OCI-LY7 (cell line): ENCODE measurements around the gene TTC31.

ENCODE experiments used
- EZH2phosphoT487 ChIP-seq: fragments of 200-600 bp; sonication (generic); IDR thresholded peaks from 2 replicates; pipeline ENCODE4 v1.6.1; 2018; ENCODE audit warnings: low read depth, borderline replicate concordance, mild to moderate bottlenecking, mixed run types, antibody characterized with exemption, low read length, moderate library complexity, mixed read lengths
- TF ChIP-seq, protein P1 (sequence below): fragments of 200-600 bp; sonication (generic); conservative IDR thresholded peaks from 2 replicates; pipeline ENCODE4 v1.5.1; 2014; ENCODE audit warnings: mild to moderate bottlenecking, antibody characterized with exemption, low read length, moderate library complexity, mixed read lengths

DNA sequence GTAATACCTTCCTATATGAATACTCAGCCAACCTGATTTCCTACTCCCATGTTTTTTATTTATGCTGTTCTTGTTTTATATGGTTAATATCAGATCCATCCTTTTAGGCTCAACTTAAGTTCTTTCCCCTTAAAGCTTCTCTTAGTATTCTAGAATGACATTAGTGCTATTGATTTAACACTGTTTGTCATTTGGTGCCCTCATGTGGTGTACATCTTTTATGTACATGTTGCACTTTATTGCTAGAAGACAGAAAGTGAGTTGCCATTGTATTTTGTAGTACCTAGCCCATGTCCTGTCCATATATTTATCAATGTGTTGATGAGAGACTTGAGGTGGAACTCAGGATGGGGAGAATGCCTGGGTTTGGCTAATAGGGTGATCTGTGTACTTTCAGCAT is 49.3 kb downstream of the TTC31 start:
- TF ChIP-seq, protein P1, sequence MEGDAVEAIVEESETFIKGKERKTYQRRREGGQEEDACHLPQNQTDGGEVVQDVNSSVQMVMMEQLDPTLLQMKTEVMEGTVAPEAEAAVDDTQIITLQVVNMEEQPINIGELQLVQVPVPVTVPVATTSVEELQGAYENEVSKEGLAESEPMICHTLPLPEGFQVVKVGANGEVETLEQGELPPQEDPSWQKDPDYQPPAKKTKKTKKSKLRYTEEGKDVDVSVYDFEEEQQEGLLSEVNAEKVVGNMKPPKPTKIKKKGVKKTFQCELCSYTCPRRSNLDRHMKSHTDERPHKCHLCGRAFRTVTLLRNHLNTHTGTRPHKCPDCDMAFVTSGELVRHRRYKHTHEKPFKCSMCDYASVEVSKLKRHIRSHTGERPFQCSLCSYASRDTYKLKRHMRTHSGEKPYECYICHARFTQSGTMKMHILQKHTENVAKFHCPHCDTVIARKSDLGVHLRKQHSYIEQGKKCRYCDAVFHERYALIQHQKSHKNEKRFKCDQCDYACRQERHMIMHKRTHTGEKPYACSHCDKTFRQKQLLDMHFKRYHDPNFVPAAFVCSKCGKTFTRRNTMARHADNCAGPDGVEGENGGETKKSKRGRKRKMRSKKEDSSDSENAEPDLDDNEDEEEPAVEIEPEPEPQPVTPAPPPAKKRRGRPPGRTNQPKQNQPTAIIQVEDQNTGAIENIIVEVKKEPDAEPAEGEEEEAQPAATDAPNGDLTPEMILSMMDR, result peak; percentile 77
- no peak for TF ChIP-seq EZH2phosphoT487
